ENCODE results near the gene CDK19. TPM values are rescaled to one million over a fixed set of nuclear protein-coding genes. Genes with fewer than 3 reads are reported as not detected.
A peak's percentile ranks its signal among the peaks of the same experiment; 100 is the strongest.

Gene CDK19
- total RNA-seq, 1 donor from 2014 or later, result 9.1 TPM

- Histone ChIP-seq H3K4me1 (peaks cover 23% of the 10 kb centered on the region), H3K4me3 (no peak overlapping the region), H3K36me3 (peaks cover 30% of the 10 kb centered on the region), H3K27ac (replicated peaks) (no peak overlapping the region), H3K27me3 (ENCODE audit: low read depth) (no peaks in the 10 kb centered on the region), H3K9me3 (replicated peaks) (no peaks in the 10 kb centered on the region)
- DNase-seq, result no peak
- intact Hi-C loops (cut with micrococcal nuclease), result no loop called here
- no peak for TF ChIP-seq CTCF (IDR thresholded peaks at IDR 0.05; ENCODE audit: borderline replicate concordance)
Measured at GRCh38 chr6:110617057-110617456, 198.2 kb downstream of the CDK19 start.

- no peak for TF ChIP-seq CTCF (IDR thresholded peaks at IDR 0.05; ENCODE audit: borderline replicate concordance)
- DNase-seq, result no peak
- peaks cover 23% of the 10 kb centered on the region for H3K36me3 ChIP-seq
- H3K4me3 ChIP-seq, result no peak overlapping the region
- H3K27ac ChIP-seq (replicated peaks), result peak overlapping the region; percentile 11
- peaks cover 19% of the 10 kb centered on the region for H3K4me1 ChIP-seq
- H3K9me3 ChIP-seq (replicated peaks), result no peaks in the 10 kb centered on the region
- H3K27me3 ChIP-seq (ENCODE audit: low read depth), result no peaks in the 10 kb centered on the region
- intact Hi-C loops (cut with micrococcal nuclease), result no loop called here
Measured at GRCh38 chr6:110615722-110616121, 199.5 kb downstream of the CDK19 start.

- Histone ChIP-seq H3K4me3 (no peak overlapping the region), H3K36me3 (peaks cover 23% of the 10 kb centered on the region), H3K9me3 (replicated peaks) (no peaks in the 10 kb centered on the region), H3K27me3 (ENCODE audit: low read depth) (no peaks in the 10 kb centered on the region), H3K4me1 (peaks cover 11% of the 10 kb centered on the region), H3K27ac (replicated peaks) (no peak overlapping the region)
- TF ChIP-seq CTCF (IDR thresholded peaks at IDR 0.05; ENCODE audit: borderline replicate concordance), result no peak
- intact Hi-C loops (cut with micrococcal nuclease), result no loop called here
- no peak for DNase-seq
Measured at GRCh38 chr6:110614586-110614985, 200.7 kb downstream of the CDK19 start.

- H3K27ac ChIP-seq (replicated peaks), result no peak overlapping the region
- intact Hi-C loops (cut with micrococcal nuclease), result no loop called here
- peaks cover 11% of the 10 kb centered on the region for H3K4me1 ChIP-seq
- no peak for DNase-seq
- H3K36me3 ChIP-seq, result peaks cover 23% of the 10 kb centered on the region
- no peaks in the 10 kb centered on the region for H3K27me3 ChIP-seq (ENCODE audit: low read depth)
- no peak overlapping the region for H3K4me3 ChIP-seq
- H3K9me3 ChIP-seq (replicated peaks), result no peaks in the 10 kb centered on the region
- TF ChIP-seq CTCF (IDR thresholded peaks at IDR 0.05; ENCODE audit: borderline replicate concordance), result no peak
Measured at GRCh38 chr6:110614106-110614505, 201.2 kb downstream of the CDK19 start.

- H3K4me1 ChIP-seq, result peaks cover 13% of the 10 kb centered on the region
- no peaks in the 10 kb centered on the region for H3K9me3 ChIP-seq (replicated peaks)
- no peak for DNase-seq
- H3K4me3 ChIP-seq, result no peak overlapping the region
- H3K36me3 ChIP-seq, result peaks cover 23% of the 10 kb centered on the region
- no peak overlapping the region for H3K27ac ChIP-seq (replicated peaks)
- H3K27me3 ChIP-seq (ENCODE audit: low read depth), result no peaks in the 10 kb centered on the region
- intact Hi-C loops (cut with micrococcal nuclease), result no loop called here
- TF ChIP-seq CTCF (IDR thresholded peaks at IDR 0.05; ENCODE audit: borderline replicate concordance), result no peak
Measured at GRCh38 chr6:110613356-110613755, 201.9 kb downstream of the CDK19 start.

- Histone ChIP-seq H3K4me3 (no peak overlapping the region), H3K36me3 (peaks cover 23% of the 10 kb centered on the region), H3K27me3 (ENCODE audit: low read depth) (no peaks in the 10 kb centered on the region), H3K4me1 (peaks cover 13% of the 10 kb centered on the region), H3K9me3 (replicated peaks) (no peaks in the 10 kb centered on the region), H3K27ac (replicated peaks) (no peak overlapping the region)
- DNase-seq, result no peak
- intact Hi-C loops (cut with micrococcal nuclease), result no loop called here
- no peak for TF ChIP-seq CTCF (IDR thresholded peaks at IDR 0.05; ENCODE audit: borderline replicate concordance)
Measured at GRCh38 chr6:110612298-110612697, 203.0 kb downstream of the CDK19 start.
